HepG2 (cell line): ENCODE data around the gene TRIM7. TPM values are rescaled to one million over a fixed set of nuclear protein-coding genes. Genes with fewer than 3 reads are reported as not detected.
A peak's percentile ranks its signal among the peaks of the same experiment; 100 is the strongest.

ENCODE experiments used
- GPN1 ChIP-seq: sonication (generic); formaldehyde crosslinking; IDR thresholded peaks from 2 replicates; pipeline ENCODE4 v1.5.1; 2020; ENCODE audit warnings: missing genetic modification reagents, borderline replicate concordance
- HNF4A ChIP-seq: sonication (generic); formaldehyde crosslinking; IDR thresholded peaks from 2 replicates; pipeline ENCODE4 v1.4.0; 2020; ENCODE audit warnings: missing genetic modification reagents
- NFKBIZ ChIP-seq: IDR thresholded peaks from 2 replicates; pipeline ENCODE4 v1.6.1; 2018; ENCODE audit warnings: missing genetic modification reagents, missing compliant biosample characterization
- SPEN ChIP-seq: sonication (generic); formaldehyde crosslinking; IDR thresholded peaks from 2 replicates; pipeline ENCODE4 v1.5.1; 2020; ENCODE audit warnings: low read depth, mild to moderate bottlenecking, missing genetic modification reagents
- TBX2 ChIP-seq: sonication (generic); formaldehyde crosslinking; IDR thresholded peaks from 2 replicates; pipeline ENCODE4 v1.5.0; 2020; ENCODE audit warnings: missing genetic modification reagents, mild to moderate bottlenecking, borderline replicate concordance
- TFAP4 ChIP-seq: sonication (generic); IDR thresholded peaks from 2 replicates; pipeline ENCODE4 v1.6.1; 2016; ENCODE audit warnings: low read depth, borderline replicate concordance
- ZBTB39 ChIP-seq: sonication (generic); formaldehyde crosslinking; IDR thresholded peaks from 2 replicates; pipeline ENCODE4 v1.5.0; 2020; ENCODE audit warnings: missing genetic modification reagents
- ZNF317 ChIP-seq: sonication (generic); formaldehyde crosslinking; IDR thresholded peaks from 2 replicates; pipeline ENCODE4 v1.5.0; 2020; ENCODE audit warnings: mild to moderate bottlenecking, missing genetic modification reagents
- ZNF713 ChIP-seq: sonication (generic); formaldehyde crosslinking; IDR thresholded peaks from 2 replicates; pipeline ENCODE4 v1.4.0; 2020; ENCODE audit warnings: mild to moderate bottlenecking, missing genetic modification reagents
- polyA plus RNA-seq, 8 experiments: library from polyadenylated mRNA; depleted of rRNA in 3 of 8; stranded (reverse) in 7 of 8; unstranded in 1 of 8; fragments of >200 nt; fragmentation: Illumina TruSeq in 4 of 8; extraction: Trizol in 4 of 8; gene quantifications; 2 replicates each; pipeline versions ENCODE4 v1.2.1 to v1.2.3, GENCODE V29; 2011 to 2016; ENCODE audit warnings: low read depth in 4 of 8, missing spikeins in 1 of 8, mixed read lengths in 1 of 8; ENCODE audit not compliant: insufficient read depth in 1 of 8
- total RNA-seq, 5 experiments: library from RNA; depleted of rRNA; stranded (reverse); fragments of >200 nt; fragmentation: Illumina TruSeq; extraction: Trizol; gene quantifications; 2 replicates each; pipeline ENCODE4 v1.2.3, GENCODE V29; 2016; ENCODE audit warnings: low read depth in 1 of 5
- TF ChIP-seq, protein P1 (sequence below): sonication (generic); formaldehyde crosslinking; IDR thresholded peaks from 2 replicates; pipeline ENCODE4 v1.4.0; 2020; ENCODE audit warnings: missing genetic modification reagents, mild to moderate bottlenecking, borderline replicate concordance
- TF ChIP-seq, protein P2 (sequence below): sonication (generic); formaldehyde crosslinking; IDR thresholded peaks from 2 replicates; pipeline ENCODE4 v1.4.0; 2020; ENCODE audit warnings: missing genetic modification reagents

The TRIM7 gene
- total and polyA plus RNA-seq, 2 of the 13 experiments (the other 11 are each of a cell fraction or from before 2014, with no cell fraction given): 0.13 TPM; not detected in 1

- TF ChIP-seq, protein P1, sequence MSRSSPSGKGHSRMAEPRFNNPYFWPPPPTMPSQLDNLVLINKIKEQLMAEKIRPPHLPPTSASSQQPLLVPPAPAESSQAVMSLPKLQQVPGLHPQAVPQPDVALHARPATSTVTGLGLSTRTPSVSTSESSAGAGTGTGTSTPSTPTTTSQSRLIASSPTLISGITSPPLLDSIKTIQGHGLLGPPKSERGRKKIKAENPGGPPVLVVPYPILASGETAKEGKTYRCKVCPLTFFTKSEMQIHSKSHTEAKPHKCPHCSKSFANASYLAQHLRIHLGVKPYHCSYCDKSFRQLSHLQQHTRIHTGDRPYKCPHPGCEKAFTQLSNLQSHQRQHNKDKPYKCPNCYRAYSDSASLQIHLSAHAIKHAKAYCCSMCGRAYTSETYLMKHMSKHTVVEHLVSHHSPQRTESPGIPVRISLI (CRISPR knock-in tag): no peak
- TF ChIP-seq ZNF713 (CRISPR knock-in tag): no peak
- TF ChIP-seq ZBTB39 (CRISPR knock-in tag): no peak
- TF ChIP-seq ZNF317: no peak
- peak; percentile 68; the same call in 1 of the 2 replicates for TF ChIP-seq TFAP4
- TF ChIP-seq SPEN (CRISPR knock-in tag): 0 out of 2 replicates have a peak, but pooled peaks have one; percentile 30
- no peak for TF ChIP-seq NFKBIZ (CRISPR knock-in tag)
- TF ChIP-seq, protein P2, sequence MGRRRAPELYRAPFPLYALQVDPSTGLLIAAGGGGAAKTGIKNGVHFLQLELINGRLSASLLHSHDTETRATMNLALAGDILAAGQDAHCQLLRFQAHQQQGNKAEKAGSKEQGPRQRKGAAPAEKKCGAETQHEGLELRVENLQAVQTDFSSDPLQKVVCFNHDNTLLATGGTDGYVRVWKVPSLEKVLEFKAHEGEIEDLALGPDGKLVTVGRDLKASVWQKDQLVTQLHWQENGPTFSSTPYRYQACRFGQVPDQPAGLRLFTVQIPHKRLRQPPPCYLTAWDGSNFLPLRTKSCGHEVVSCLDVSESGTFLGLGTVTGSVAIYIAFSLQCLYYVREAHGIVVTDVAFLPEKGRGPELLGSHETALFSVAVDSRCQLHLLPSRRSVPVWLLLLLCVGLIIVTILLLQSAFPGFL (CRISPR knock-in tag): no peak
- TF ChIP-seq GPN1 (CRISPR knock-in tag): no peak
- TF ChIP-seq HNF4A: 0 out of 2 replicates have a peak, but pooled peaks have one; percentile 14
- no peak for TF ChIP-seq TBX2
Measured at GRCh38 chr5:181194489-181195248, 10.3 kb downstream of the TRIM7 start (continued).
